DND-41 (cell line): ENCODE data around the gene SAP30L.

Experiments
- ATAC-seq: fragments of 200-7000 bp; cut with Tn5 transposase; 3 replicates; pipeline ENCODE4 v1.9.1; 2021; ENCODE audit warnings: low read depth; ENCODE audit not compliant: insufficient read depth
- DNase-seq: peaks from one replicate; pipeline ENCODE4 v3.0.0-alpha.2; 2020
- H2AFZ ChIP-seq: 2 replicates; pipeline ENCODE4 v1.6.0; 2012; ENCODE audit warnings: low read depth, low read length
- H3K27ac ChIP-seq: 2 replicates; pipeline ENCODE4 v1.5.1; 2012; ENCODE audit warnings: low read length, inconsistent platforms
- H3K27me3 ChIP-seq: fragments of 200-600 bp; sonication (generic); 2 replicates; pipeline ENCODE4 v1.6.0; 2012; ENCODE audit warnings: low read length, mild to moderate bottlenecking, inconsistent platforms; ENCODE audit not compliant: insufficient read depth, poor library complexity
- H3K36me3 ChIP-seq: 2 replicates; pipeline ENCODE4 v1.5.1; 2012; ENCODE audit warnings: low read length, inconsistent platforms; ENCODE audit not compliant: insufficient read depth
- H3K4me1 ChIP-seq: 2 replicates; pipeline ENCODE4 v1.5.1; 2012; ENCODE audit warnings: mild to moderate bottlenecking, low read length; ENCODE audit not compliant: insufficient read depth
- H3K4me2 ChIP-seq: 2 replicates; pipeline ENCODE4 v1.6.0; 2012; ENCODE audit warnings: mild to moderate bottlenecking, moderate library complexity, low read length, inconsistent platforms; ENCODE audit not compliant: insufficient read depth
- H3K4me3 ChIP-seq, 2 experiments: fragments of 200-600 bp in 1 of 2; shearing (Covaris generic) in 1 of 2; 2 replicates each; pipeline ENCODE4 v1.5.1; 2012 to 2016; ENCODE audit warnings: inconsistent platforms in 2 of 2, low read length in 2 of 2, mild to moderate bottlenecking in 2 of 2, low read depth in 1 of 2, moderate library complexity in 1 of 2
- H3K79me2 ChIP-seq: 2 replicates; pipeline ENCODE4 v1.6.0; 2012; ENCODE audit warnings: low read length, inconsistent platforms; ENCODE audit not compliant: insufficient read depth
- H3K9ac ChIP-seq: 2 replicates; pipeline ENCODE4 v1.6.0; 2012; ENCODE audit warnings: low read depth, mild to moderate bottlenecking, inconsistent platforms, low read length, moderate library complexity
- H3K9me3 ChIP-seq: 2 replicates; pipeline ENCODE4 v1.5.1; 2012; ENCODE audit warnings: low read length, moderate library complexity, mild to moderate bottlenecking, inconsistent platforms; ENCODE audit not compliant: insufficient read depth, severe bottlenecking
- H4K20me1 ChIP-seq: 2 replicates; pipeline ENCODE4 v1.6.0; 2012; ENCODE audit warnings: low read length; ENCODE audit not compliant: insufficient read depth
- EZH2 ChIP-seq: IDR thresholded peaks from 3 replicates; pipeline ENCODE4 v1.6.1; 2012; ENCODE audit warnings: borderline replicate concordance, low read depth, mild to moderate bottlenecking, moderate library complexity, low read length, inconsistent platforms; ENCODE audit not compliant: severe bottlenecking
- TF ChIP-seq, protein P1 (sequence below): IDR thresholded peaks from 2 replicates; pipeline ENCODE4 v1.5.1; 2012; ENCODE audit warnings: borderline replicate concordance, low read length, moderate library complexity, mild to moderate bottlenecking; ENCODE audit not compliant: poor library complexity, severe bottlenecking; ENCODE audit errors: extremely low read depth

The SAP30L gene

DNA sequence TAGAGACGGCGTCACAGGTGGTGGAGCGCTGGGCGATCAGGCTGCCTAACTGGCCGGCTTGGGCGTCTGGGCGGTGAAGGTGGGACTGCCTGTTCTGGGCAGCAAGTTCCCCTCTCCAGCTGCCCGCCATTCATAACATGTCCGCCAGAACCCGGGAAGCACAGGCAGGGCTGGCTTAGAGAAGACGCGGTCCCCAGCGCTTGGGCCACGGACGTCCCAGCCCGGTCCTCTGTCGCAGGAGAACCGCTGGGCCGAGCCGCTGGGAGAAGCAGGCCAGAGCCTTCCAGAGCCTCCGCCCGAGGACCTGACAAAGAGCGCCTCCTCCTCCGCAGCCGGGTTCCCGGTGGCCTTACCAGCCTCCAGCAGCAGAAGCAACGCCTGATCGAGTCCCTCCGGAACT is 47.5 kb downstream of the SAP30L start:
- H3K4me3 ChIP-seq, result no peak overlapping the region
- peaks cover 13% of the 10 kb centered on the region for H3K27me3 ChIP-seq
- H3K9ac ChIP-seq, result no peak overlapping the region
- no peak overlapping the region for H3K27ac ChIP-seq
- no peaks in the 10 kb centered on the region for H4K20me1 ChIP-seq
- no peaks in the 10 kb centered on the region for H3K4me1 ChIP-seq
- no peak overlapping the region for H3K4me2 ChIP-seq
- no peak for TF ChIP-seq EZH2
- TF ChIP-seq, protein P1, sequence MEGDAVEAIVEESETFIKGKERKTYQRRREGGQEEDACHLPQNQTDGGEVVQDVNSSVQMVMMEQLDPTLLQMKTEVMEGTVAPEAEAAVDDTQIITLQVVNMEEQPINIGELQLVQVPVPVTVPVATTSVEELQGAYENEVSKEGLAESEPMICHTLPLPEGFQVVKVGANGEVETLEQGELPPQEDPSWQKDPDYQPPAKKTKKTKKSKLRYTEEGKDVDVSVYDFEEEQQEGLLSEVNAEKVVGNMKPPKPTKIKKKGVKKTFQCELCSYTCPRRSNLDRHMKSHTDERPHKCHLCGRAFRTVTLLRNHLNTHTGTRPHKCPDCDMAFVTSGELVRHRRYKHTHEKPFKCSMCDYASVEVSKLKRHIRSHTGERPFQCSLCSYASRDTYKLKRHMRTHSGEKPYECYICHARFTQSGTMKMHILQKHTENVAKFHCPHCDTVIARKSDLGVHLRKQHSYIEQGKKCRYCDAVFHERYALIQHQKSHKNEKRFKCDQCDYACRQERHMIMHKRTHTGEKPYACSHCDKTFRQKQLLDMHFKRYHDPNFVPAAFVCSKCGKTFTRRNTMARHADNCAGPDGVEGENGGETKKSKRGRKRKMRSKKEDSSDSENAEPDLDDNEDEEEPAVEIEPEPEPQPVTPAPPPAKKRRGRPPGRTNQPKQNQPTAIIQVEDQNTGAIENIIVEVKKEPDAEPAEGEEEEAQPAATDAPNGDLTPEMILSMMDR, result no peak
- no peak overlapping the region for H2AFZ ChIP-seq
- H3K9me3 ChIP-seq, result no peaks in the 10 kb centered on the region
- no peaks in the 10 kb centered on the region for H3K36me3 ChIP-seq
- ATAC-seq (no peak), DNase-seq (no peak)
- no peaks in the 10 kb centered on the region for H3K79me2 ChIP-seq

GRCh38 chr5:154494036-154494435 is 48.2 kb downstream of the SAP30L start:
- H3K27ac ChIP-seq, result no peak overlapping the region
- H3K27me3 ChIP-seq, result peaks cover 8% of the 10 kb centered on the region
- no peak overlapping the region for H2AFZ ChIP-seq
- no peaks in the 10 kb centered on the region for H4K20me1 ChIP-seq
- TF ChIP-seq EZH2, result no peak
- TF ChIP-seq, protein P1, result no peak
- H3K9me3 ChIP-seq, result no peaks in the 10 kb centered on the region
- ATAC-seq (no peak), DNase-seq (no peak)
- H3K4me1 ChIP-seq, result no peaks in the 10 kb centered on the region
- H3K79me2 ChIP-seq, result no peaks in the 10 kb centered on the region
- H3K4me2 ChIP-seq, result no peak overlapping the region
- no peak overlapping the region for H3K9ac ChIP-seq
- H3K36me3 ChIP-seq, result no peaks in the 10 kb centered on the region
- no peak overlapping the region for H3K4me3 ChIP-seq

DNA sequence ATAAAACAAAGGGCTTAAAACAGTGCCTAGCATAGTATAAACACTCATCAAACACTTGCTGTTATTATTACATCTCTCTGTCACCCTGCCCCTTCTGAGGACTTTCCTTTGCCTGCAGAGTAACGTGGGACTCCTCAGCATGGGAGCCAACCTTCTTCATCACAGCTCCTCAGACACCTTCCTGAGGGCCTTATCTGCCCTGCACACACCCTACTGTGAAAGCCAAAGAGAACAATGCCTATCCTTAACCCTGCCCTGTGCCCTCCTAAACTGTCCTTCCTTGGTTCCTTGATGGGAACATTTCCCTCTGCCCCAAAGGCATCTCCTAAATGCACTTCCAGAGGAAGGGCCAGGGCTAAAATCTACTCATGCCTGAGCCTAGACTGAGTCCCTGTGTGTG is 52.8 kb downstream of the SAP30L start:
- Histone ChIP-seq H3K9ac (no peak overlapping the region), H2AFZ (no peak overlapping the region), H3K27ac (no peak overlapping the region), H4K20me1 (no peaks in the 10 kb centered on the region), H3K4me2 (no peak overlapping the region), H3K9me3 (no peaks in the 10 kb centered on the region), H3K27me3 (peaks cover 7% of the 10 kb centered on the region), H3K79me2 (no peaks in the 10 kb centered on the region), H3K4me3 (no peak overlapping the region), H3K4me1 (no peaks in the 10 kb centered on the region), H3K36me3 (no peaks in the 10 kb centered on the region)
- TF ChIP-seq, protein P1, result no peak
- no peak for TF ChIP-seq EZH2
- ATAC-seq (no peak), DNase-seq (no peak)

- H3K36me3 ChIP-seq, result no peaks in the 10 kb centered on the region
- H4K20me1 ChIP-seq, result no peaks in the 10 kb centered on the region
- no peak overlapping the region for H2AFZ ChIP-seq
- no peak for TF ChIP-seq EZH2
- TF ChIP-seq, protein P1, result no peak
- no peak overlapping the region for H3K4me2 ChIP-seq
- DNase-seq (no peak), ATAC-seq (no peak)
- no peaks in the 10 kb centered on the region for H3K9me3 ChIP-seq
- H3K27me3 ChIP-seq, result peaks cover 8% of the 10 kb centered on the region
- H3K4me1 ChIP-seq, result no peaks in the 10 kb centered on the region
- no peaks in the 10 kb centered on the region for H3K79me2 ChIP-seq
- no peak overlapping the region for H3K4me3 ChIP-seq
- H3K27ac ChIP-seq, result no peak overlapping the region
- H3K9ac ChIP-seq, result no peak overlapping the region
Observed at GRCh38 chr5:154498994-154499393, 53.2 kb downstream of the SAP30L start.
